Stimulated activated CD4-positive, alpha-beta T cell treated with anti-CD3 and anti-CD28 coated beads, Interleukin-1b, Interleukin-23, amount 100 ng/mL, for 4 hours (primary cell): ENCODE data around the gene IL21R.
A peak's percentile ranks its signal among the peaks of the same experiment; 100 is the strongest.
"Not testable (repeated sequence)": the region's sequence is repeated elsewhere in the genome, so short reads cannot be mapped to it uniquely, and the experiment has no call there.

Experiments used
- DNase-seq, 2 donors: peaks; one replicate each; pipeline ENCODE4 v3.0.0-alpha.2; 2020; ENCODE audit warnings: low read depth in 2 of 2

IL21R gene

GRCh38 chr16:27444015-27444414 is 42.0 kb downstream of the IL21R start:
- no peak for DNase-seq

- DNase-seq: no peak
Observed at GRCh38 chr16:27444470-27444869, 42.5 kb downstream of the IL21R start.

GRCh38 chr16:27445502-27446175 is 43.7 kb downstream of the IL21R start:
- DNase-seq: no peak

- peak; percentile 30 to 60 for DNase-seq
Observed at GRCh38 chr16:27446721-27447120, 44.7 kb downstream of the IL21R start.

GRCh38 chr16:27447301-27447700 is 45.3 kb downstream of the IL21R start:
- DNase-seq: no peak

GRCh38 chr16:27448532-27449433 is 46.8 kb downstream of the IL21R start:
- DNase-seq: no peak

- DNase-seq: peak; percentile 59 to 61
Observed at GRCh38 chr16:27449434-27450195, 47.6 kb downstream of the IL21R start.

- DNase-seq: no peak
Observed at GRCh38 chr16:27450196-27450549, 48.2 kb downstream of the IL21R start.

GRCh38 chr16:27452569-27453493 is 50.9 kb downstream of the IL21R start:
- DNase-seq: no peak

GRCh38 chr16:27453494-27453825 is 51.5 kb downstream of the IL21R start:
- DNase-seq: no peak

- no peak for DNase-seq
Observed at GRCh38 chr16:27455700-27456099, 53.7 kb downstream of the IL21R start.

GRCh38 chr16:27457605-27457900 is 55.6 kb downstream of the IL21R start:
- not testable (repeated sequence) for DNase-seq

- DNase-seq: no peak
Observed at GRCh38 chr16:27458258-27458657, 56.3 kb downstream of the IL21R start.

- DNase-seq: no peak
Observed at GRCh38 chr16:27458987-27459688, 57.2 kb downstream of the IL21R start.

GRCh38 chr16:27460213-27460612 is 58.2 kb downstream of the IL21R start:
- no peak for DNase-seq

- DNase-seq: no peak
Observed at GRCh38 chr16:27460663-27461482, 58.9 kb downstream of the IL21R start.

- no peak for DNase-seq
Observed at GRCh38 chr16:27461483-27462171, 59.7 kb downstream of the IL21R start.

GRCh38 chr16:27462200-27462845 is 60.3 kb downstream of the IL21R start:
- DNase-seq: no peak
